VCaP (cell line): Measurements from ENCODE around the gene CIAPIN1.
"Not testable (repeated sequence)": the region's sequence is repeated elsewhere in the genome, so short reads cannot be mapped to it uniquely, and the experiment has no call there.

Experiments used
- H3K27ac ChIP-seq: fragments of 450-650 bp; 2 replicates; pipeline ENCODE4 v1.5.1; 2017
- CTCF ChIP-seq: fragments of 450-650 bp; conservative IDR thresholded peaks from 2 replicates; pipeline ENCODE4 v1.5.1; 2017; ENCODE audit warnings: mild to moderate bottlenecking, moderate library complexity

CIAPIN1 gene

GRCh38 chr16:57407521-57408353, 39.4 kb downstream of the CIAPIN1 start:
- no peak overlapping the region for H3K27ac ChIP-seq
- no peak for TF ChIP-seq CTCF

- TF ChIP-seq CTCF, result no peak
- no peak overlapping the region for H3K27ac ChIP-seq
Observed at GRCh38 chr16:57406881-57407280, 40.3 kb downstream of the CIAPIN1 start.

- H3K27ac ChIP-seq, result no peak overlapping the region
- TF ChIP-seq CTCF, result no peak
Observed at GRCh38 chr16:57405097-57405496, 42.1 kb downstream of the CIAPIN1 start.

- no peak for TF ChIP-seq CTCF
- H3K27ac ChIP-seq, result no peak within 1 kb of the TSS
Observed at GRCh38 chr16:57403965-57404817, 43.0 kb downstream of the CIAPIN1 start, which contains the start of gene CCL17. CCL17 (plus strand) TSS chr16:57404767; CDS start chr16:57413933, 9,166 bp downstream.

GRCh38 chr16:57401943-57402640, 45.1 kb downstream of the CIAPIN1 start:
- no peak for TF ChIP-seq CTCF
- no peak overlapping the region for H3K27ac ChIP-seq

GRCh38 chr16:57397493-57397892, 49.7 kb downstream of the CIAPIN1 start:
- not testable (repeated sequence) for H3K27ac ChIP-seq

- TF ChIP-seq CTCF, result no peak
- H3K27ac ChIP-seq, result no peak overlapping the region
Observed at GRCh38 chr16:57396786-57397185, 50.4 kb downstream of the CIAPIN1 start.
